ENCODE measurements around the gene ARL14EP.

DNA sequence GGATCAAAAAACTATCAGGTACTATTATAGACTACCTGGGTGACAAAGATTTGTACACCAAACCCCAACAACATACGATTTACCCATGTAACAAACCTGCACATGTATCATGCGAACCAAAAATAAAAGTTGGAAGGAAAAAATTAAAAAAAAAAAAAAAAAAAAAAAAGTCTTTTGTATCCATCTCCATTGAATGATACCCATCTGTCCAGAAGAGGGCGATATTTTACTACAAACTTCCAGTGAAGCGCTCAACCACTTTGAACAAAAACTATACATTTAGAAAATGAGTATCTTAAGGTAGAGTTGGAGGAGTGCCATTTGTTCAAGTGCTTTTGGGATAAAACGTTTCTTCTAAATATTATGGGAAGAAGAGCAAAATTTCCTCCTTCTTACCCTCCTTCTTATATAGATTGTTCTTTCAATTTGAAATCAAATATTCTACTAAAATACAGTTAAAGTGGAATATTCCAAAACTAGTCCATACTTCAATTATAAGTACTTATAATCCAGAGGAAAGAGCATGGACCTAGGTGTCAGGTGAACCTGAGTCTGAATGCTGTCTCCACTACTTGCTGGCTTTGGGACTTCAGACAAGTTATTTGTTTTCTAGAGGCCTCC lies 23.3 kb downstream of the ARL14EP start:
- TF ChIP-seq ZFP3 (CRISPR knock-in tag; IDR thresholded peaks at IDR 0.05): no peak
- TF ChIP-seq, protein P1, sequence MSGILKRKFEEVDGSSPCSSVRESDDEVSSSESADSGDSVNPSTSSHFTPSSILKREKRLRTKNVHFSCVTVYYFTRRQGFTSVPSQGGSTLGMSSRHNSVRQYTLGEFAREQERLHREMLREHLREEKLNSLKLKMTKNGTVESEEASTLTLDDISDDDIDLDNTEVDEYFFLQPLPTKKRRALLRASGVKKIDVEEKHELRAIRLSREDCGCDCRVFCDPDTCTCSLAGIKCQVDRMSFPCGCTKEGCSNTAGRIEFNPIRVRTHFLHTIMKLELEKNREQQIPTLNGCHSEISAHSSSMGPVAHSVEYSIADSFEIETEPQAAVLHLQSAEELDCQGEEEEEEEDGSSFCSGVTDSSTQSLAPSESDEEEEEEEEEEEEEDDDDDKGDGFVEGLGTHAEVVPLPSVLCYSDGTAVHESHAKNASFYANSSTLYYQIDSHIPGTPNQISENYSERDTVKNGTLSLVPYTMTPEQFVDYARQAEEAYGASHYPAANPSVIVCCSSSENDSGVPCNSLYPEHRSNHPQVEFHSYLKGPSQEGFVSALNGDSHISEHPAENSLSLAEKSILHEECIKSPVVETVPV (CRISPR knock-in tag; IDR thresholded peaks at IDR 0.05): no peak
- no peak for TF ChIP-seq ARNTL (CRISPR knock-in tag; IDR thresholded peaks at IDR 0.05; ENCODE audit: borderline replicate concordance, low read depth)
- TF ChIP-seq, protein P2, sequence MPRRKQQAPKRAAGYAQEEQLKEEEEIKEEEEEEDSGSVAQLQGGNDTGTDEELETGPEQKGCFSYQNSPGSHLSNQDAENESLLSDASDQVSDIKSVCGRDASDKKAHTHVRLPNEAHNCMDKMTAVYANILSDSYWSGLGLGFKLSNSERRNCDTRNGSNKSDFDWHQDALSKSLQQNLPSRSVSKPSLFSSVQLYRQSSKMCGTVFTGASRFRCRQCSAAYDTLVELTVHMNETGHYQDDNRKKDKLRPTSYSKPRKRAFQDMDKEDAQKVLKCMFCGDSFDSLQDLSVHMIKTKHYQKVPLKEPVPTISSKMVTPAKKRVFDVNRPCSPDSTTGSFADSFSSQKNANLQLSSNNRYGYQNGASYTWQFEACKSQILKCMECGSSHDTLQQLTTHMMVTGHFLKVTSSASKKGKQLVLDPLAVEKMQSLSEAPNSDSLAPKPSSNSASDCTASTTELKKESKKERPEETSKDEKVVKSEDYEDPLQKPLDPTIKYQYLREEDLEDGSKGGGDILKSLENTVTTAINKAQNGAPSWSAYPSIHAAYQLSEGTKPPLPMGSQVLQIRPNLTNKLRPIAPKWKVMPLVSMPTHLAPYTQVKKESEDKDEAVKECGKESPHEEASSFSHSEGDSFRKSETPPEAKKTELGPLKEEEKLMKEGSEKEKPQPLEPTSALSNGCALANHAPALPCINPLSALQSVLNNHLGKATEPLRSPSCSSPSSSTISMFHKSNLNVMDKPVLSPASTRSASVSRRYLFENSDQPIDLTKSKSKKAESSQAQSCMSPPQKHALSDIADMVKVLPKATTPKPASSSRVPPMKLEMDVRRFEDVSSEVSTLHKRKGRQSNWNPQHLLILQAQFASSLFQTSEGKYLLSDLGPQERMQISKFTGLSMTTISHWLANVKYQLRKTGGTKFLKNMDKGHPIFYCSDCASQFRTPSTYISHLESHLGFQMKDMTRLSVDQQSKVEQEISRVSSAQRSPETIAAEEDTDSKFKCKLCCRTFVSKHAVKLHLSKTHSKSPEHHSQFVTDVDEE (CRISPR knock-in tag; IDR thresholded peaks at IDR 0.05): no peak
- TF ChIP-seq ESRRG (CRISPR knock-in tag; IDR thresholded peaks at IDR 0.05): no peak
- TF ChIP-seq ZNF565 (CRISPR knock-in tag; conservative IDR thresholded peaks at IDR 0.05; ENCODE audit: low read depth): no peak
- no peak for TF ChIP-seq ZC3H10 (CRISPR knock-in tag; IDR thresholded peaks at IDR 0.05)
- TF ChIP-seq TOX (CRISPR knock-in tag; IDR thresholded peaks at IDR 0.05; ENCODE audit: borderline replicate concordance): no peak
- TF ChIP-seq ZFP30 (CRISPR knock-in tag; IDR thresholded peaks at IDR 0.05): no peak
- TF ChIP-seq ZNF70 (CRISPR knock-in tag; IDR thresholded peaks at IDR 0.05): no peak
- no peak for TF ChIP-seq RARB (CRISPR knock-in tag; IDR thresholded peaks at IDR 0.05)
- TF ChIP-seq, protein P3, sequence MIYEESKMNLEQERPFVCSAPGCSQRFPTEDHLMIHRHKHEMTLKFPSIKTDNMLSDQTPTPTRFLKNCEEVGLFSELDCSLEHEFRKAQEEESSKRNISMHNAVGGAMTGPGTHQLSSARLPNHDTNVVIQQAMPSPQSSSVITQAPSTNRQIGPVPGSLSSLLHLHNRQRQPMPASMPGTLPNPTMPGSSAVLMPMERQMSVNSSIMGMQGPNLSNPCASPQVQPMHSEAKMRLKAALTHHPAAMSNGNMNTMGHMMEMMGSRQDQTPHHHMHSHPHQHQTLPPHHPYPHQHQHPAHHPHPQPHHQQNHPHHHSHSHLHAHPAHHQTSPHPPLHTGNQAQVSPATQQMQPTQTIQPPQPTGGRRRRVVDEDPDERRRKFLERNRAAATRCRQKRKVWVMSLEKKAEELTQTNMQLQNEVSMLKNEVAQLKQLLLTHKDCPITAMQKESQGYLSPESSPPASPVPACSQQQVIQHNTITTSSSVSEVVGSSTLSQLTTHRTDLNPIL (CRISPR knock-in tag; IDR thresholded peaks at IDR 0.05; ENCODE audit: low read depth): no peak
- no peak for TF ChIP-seq ISL1 (CRISPR knock-in tag; IDR thresholded peaks at IDR 0.05)
- TF ChIP-seq CSDC2 (CRISPR knock-in tag; IDR thresholded peaks at IDR 0.05): no peak
